Myocyte (in vitro differentiated cells): Measurements from ENCODE around the gene ZNF646. TPM values are rescaled to one million over a fixed set of nuclear protein-coding genes. Genes with fewer than 3 reads are reported as not detected.
A peak's percentile ranks its signal among the peaks of the same experiment; 100 is the strongest.

Experiments used
- DNase-seq: peaks from one replicate; pipeline ENCODE4 v3.0.0-alpha.2; 2012; ENCODE audit warnings: low read depth
- total RNA-seq: library from RNA; depleted of rRNA; stranded (reverse); fragments of >200 nt; gene quantifications from 2 replicates; pipeline ENCODE4 v1.2.3, GENCODE V29; 2014

The ZNF646 gene
- total RNA-seq, 1 donor from 2014 or later, result 17.6 TPM

GRCh38 chr16:31108035-31108793 is 34.0 kb downstream of the ZNF646 start, which contains the start of gene BCKDK:
BCKDK (plus strand) TSS chr16:31108386; CDS start chr16:31109224, 838 bp downstream.
- peak; percentile 82 for DNase-seq

DNA sequence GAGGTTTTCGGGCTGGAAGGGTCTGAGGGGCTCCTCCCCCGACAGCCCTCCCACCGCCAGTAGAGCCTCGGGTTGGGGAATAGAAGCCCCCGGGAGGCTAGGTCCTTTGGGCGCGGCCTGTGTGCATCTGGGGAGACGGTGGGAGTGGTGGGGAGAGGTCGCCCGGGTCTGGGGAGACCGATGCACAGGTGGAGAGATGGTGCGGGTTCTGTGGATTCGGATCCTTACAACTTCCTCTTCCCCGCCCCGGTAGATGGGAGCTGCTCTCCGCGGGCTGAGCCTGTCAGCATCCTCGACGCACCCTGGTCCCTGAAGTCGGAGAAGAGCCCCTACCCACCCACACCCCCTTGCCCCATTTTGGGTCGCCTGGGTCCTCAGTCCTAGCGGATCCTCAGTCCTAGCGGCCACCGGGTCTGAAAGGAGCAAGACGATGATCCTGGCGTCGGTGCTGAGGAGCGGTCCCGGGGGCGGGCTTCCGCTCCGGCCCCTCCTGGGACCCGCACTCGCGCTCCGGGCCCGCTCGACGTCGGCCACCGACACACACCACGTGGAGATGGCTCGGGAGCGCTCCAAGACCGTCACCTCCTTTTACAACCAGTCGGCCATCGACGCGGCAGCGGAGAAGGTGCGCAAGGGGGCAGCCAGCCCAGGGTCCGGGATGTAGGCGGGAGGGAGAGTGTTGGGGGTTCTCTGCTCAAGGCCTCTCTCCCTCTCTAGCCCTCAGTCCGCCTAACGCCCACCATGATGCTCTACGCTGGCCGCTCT is 34.8 kb downstream of the ZNF646 start:
- DNase-seq, result no peak

- DNase-seq, result no peak
These were observed 35.4 kb downstream of the ZNF646 start for GRCh38 chr16:31109622-31110021.

- peak; percentile 98 for DNase-seq
These were observed 36.1 kb downstream of the ZNF646 start for GRCh38 chr16:31110106-31111034.

GRCh38 chr16:31111881-31112466 is 37.8 kb downstream of the ZNF646 start:
- DNase-seq, result no peak

DNA sequence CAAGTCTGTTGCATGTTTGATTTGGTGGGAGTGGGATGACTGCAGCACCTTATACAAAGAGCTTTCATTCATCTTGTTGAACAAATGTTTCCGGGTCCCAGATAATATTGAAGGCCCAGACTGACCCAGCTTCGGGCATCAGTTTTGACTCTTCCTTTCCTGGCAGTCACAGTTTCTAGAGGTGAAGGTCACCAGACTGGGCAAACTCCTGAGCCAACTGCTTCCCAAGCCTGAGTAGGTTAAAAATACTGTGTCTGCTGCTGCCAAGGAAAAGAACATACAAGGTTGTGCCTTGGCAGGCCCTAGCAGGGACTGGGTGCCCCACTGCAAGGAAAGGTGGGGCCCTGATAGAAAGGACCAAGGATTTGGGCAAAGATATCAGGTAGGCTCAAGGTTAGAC is 38.5 kb downstream of the ZNF646 start:
- no peak for DNase-seq

- peak; percentile 78 for DNase-seq
These were observed 39.2 kb downstream of the ZNF646 start for GRCh38 chr16:31113121-31114120.

- DNase-seq, result no peak
These were observed 40.2 kb downstream of the ZNF646 start for GRCh38 chr16:31114468-31114867.

GRCh38 chr16:31117384-31118222 is 43.4 kb downstream of the ZNF646 start, which contains the start of gene KAT8:
KAT8 (plus strand) TSS chr16:31117664; CDS start chr16:31117682, 18 bp downstream.
- DNase-seq, result peak; percentile 99

DNA sequence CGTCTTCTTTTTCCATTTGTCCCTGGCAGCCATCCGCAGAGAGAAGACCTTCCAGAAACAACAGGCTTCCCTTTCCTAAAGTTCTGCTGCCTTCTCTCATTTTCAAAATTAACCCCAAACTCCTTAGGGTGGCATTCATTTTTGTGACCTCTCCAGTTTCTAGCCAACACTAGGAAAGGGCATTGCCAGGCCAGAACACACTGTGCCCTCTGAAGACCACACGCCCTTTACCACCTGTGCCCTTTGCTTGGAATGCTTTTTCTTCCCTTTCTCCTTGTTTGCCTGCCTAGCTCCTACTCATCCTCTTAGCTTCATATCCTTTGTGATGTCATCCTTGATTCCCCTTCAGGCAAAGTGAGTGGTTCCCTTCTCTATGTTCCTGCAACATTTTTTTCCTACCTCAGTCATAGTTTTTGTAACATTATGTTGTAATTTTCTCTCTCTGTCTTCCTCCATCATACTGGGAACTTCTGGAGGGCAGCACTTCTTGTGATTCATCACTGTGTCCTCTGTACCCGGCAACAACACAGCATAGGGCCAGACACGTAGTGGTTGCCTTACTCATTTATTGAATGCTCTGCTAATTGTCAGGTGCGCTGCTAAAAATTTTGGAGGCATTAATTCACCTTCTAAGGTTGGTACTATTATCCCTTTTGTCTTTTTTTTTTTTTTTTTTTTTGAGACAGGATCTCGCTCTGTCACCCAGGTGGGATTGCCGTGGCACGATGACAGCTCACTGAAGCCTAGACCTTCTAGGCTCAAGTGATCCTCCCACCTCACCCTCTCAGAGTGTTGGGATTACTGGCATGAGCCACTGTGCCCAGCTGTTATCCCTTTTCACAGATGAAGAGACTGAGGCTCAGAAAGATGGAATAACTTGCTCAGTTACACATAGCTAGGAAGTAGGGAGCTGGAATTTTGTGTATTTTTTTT is 44.3 kb downstream of the ZNF646 start:
- peak; percentile 44 for DNase-seq

GRCh38 chr16:31120129-31120528 is 45.9 kb downstream of the ZNF646 start:
- DNase-seq, result no peak

DNA sequence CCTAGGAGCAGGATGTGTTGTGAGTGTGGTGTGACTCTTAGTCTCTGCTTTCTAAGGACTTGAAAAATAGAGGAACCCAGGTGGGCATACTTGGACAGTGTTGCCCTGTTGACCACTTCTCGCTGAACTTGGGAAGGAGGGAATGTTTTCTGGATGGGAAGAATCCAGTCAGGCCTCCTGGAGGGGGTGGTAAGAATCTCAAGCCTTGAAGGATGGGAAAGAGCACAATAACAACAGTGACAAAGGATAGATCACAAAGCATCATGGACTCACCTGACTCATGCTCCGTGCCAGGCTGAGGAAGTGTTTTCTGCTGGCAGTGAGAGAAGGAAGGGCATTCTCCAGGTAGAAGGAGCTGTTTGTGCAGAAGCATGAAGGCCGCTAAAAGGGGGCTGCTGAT is 51.6 kb downstream of the ZNF646 start:
- DNase-seq, result no peak

GRCh38 chr16:31127182-31127581 is 53.0 kb downstream of the ZNF646 start:
- DNase-seq, result no peak

DNA sequence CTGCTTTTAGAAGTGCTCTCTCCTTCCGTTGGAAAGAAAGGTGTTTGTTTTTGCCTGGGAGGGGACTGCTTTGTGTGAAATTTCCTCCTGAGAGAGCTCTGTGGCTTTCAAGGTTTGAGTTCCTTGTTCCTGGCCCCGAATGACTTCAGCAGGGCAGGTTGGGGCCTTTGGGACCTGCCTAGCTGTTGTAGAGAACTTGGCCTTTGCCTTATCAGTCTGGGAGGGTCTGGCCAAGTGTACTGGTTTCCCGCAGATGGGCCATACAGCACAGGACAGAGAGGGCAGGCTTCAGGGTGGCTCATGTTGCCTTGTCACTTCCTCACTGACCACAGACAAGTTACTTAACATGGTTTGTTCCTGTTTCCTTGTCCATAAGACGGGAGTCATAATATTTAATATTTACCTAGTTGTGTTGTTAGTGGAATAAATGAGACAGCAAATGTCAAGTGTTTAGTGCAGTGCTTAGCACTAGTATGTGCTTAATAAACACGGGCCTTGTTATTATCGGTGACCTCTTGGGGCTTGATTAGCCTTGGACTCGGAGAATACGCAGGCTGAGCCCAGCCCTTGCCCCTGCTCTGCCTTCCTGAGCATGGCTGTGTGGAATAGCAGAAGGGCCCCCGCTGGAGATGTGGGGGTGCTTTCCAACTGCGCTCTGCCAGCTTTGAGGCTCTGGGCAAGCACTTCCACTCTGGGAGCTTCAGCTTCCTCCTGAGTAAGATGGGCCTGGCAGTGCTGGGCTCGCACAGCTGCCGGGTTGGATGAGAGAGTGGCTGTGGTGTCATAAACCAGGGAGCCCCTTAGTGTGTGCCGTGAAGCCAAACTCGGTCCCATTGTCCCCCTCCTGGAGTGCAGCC is 54.7 kb downstream of the ZNF646 start:
- DNase-seq, result no peak

GRCh38 chr16:31129568-31130335 is 55.5 kb downstream of the ZNF646 start:
- no peak for DNase-seq
